GM13976 (cell line): ENCODE measurements around the gene ZNF772.
"Not testable (repeated sequence)": the region's sequence is repeated elsewhere in the genome, so short reads cannot be mapped to it uniquely, and the experiment has no call there.

Source experiments
- DNase-seq: peaks from one replicate; pipeline ENCODE4 v3.0.0; 2012; ENCODE audit warnings: low spot score
- in situ Hi-C: fragments of 300-500 bp; cut with MboI; formaldehyde crosslinking; loops from one replicate; pipeline ENCODE4 v1.12.0; 2022; ENCODE audit warnings: low sequenced_read_pairs, mixed read lengths, inconsistent platforms; ENCODE audit not compliant: unreplicated experiment
- TF ChIP-seq, protein P1 (sequence below): IDR thresholded peaks from 2 replicates; pipeline ENCODE4 v1.5.1; 2012; ENCODE audit warnings: borderline replicate concordance, mild to moderate bottlenecking; ENCODE audit not compliant: insufficient read depth; ENCODE audit errors: extremely low read depth, missing control alignments, control extremely low read depth

Gene ZNF772

DNA sequence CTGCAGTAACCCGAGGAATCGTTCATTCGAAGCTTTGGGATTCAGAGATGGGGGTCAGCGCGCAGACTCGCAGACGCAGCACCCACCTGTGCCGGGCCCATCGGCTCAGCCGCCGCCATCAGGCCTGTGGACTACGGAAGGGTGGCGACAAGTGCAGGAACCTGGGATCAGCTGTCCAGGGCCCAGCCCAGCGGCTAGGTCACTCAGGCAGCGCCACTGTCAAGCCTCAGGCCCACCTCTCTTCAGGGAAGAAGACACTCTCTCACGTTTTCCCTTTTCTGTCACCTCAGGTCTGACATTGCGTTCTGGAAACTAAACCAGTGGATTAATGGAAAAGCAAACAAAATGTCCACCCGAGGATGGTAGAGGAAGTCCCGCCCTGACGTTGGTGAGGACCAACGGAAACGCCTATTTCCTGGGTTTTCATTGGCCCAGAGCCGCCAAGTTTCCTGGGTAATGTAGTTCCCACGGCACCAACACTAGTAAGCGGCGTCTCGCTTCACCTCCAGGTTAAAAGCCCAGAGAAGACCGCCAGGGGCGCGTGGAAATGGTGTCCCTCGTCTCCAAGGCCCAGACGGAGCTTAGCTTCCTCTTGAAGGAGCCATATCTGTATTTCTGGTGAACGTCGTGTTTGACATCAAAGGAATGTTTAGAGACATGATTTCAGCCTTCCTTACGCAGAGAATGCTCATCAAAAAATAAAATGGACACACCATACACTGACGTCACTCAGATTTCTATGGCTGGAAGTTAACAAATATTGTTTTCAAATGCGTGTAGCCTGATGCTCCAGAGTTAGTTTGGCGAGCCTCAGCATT is at the start of gene ZNF772:
ZNF772 (minus strand) TSS at position 376 of the 818 bp plus-strand sequence; CDS start at position 119, 257 bp downstream.
- TF ChIP-seq, protein P1, sequence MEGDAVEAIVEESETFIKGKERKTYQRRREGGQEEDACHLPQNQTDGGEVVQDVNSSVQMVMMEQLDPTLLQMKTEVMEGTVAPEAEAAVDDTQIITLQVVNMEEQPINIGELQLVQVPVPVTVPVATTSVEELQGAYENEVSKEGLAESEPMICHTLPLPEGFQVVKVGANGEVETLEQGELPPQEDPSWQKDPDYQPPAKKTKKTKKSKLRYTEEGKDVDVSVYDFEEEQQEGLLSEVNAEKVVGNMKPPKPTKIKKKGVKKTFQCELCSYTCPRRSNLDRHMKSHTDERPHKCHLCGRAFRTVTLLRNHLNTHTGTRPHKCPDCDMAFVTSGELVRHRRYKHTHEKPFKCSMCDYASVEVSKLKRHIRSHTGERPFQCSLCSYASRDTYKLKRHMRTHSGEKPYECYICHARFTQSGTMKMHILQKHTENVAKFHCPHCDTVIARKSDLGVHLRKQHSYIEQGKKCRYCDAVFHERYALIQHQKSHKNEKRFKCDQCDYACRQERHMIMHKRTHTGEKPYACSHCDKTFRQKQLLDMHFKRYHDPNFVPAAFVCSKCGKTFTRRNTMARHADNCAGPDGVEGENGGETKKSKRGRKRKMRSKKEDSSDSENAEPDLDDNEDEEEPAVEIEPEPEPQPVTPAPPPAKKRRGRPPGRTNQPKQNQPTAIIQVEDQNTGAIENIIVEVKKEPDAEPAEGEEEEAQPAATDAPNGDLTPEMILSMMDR: peak; percentile 55
- peak; percentile 92 for DNase-seq
- in situ Hi-C loops: no loop called here

GRCh38 chr19:57518021-57518420 is 40.7 kb upstream of the ZNF772 start:
- in situ Hi-C loops, DNase-seq: not testable (repeated sequence)

GRCh38 chr19:57515255-57515654 is 37.9 kb upstream of the ZNF772 start:
- DNase-seq: no peak
- TF ChIP-seq, protein P1: no peak
- in situ Hi-C loops: no loop called here

- in situ Hi-C loops: no loop called here
- TF ChIP-seq, protein P1: no peak
- no peak for DNase-seq
These were observed 35.5 kb upstream of the ZNF772 start for GRCh38 chr19:57512845-57513244.

- DNase-seq: no peak
- in situ Hi-C loops: no loop called here
- TF ChIP-seq, protein P1: no peak
These were observed 34.1 kb upstream of the ZNF772 start for GRCh38 chr19:57511484-57511883.

GRCh38 chr19:57506163-57506562 is 28.8 kb upstream of the ZNF772 start:
- DNase-seq: no peak
- TF ChIP-seq, protein P1: no peak
- in situ Hi-C loops: no loop called here

DNA sequence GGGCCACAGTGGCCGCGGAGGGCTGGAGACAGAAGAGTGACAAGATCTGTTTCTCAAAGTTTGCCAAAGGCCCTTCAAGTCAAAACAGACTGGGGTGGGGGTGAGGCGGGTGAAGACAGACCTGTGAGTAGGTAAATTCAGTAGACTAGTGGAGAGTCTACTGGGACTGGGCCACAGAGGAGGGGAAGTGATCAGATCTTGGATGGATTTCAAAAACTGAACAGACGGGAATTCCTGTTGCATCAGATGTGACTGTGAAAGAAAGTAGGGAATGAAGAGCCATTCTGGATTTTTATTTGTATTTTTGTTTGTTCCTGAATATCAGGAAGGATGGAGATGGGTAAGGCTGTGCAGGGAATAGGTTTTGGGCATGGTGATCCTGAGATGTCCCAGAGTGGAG is 23.0 kb upstream of the ZNF772 start:
- in situ Hi-C loops, DNase-seq: not testable (repeated sequence)

DNA sequence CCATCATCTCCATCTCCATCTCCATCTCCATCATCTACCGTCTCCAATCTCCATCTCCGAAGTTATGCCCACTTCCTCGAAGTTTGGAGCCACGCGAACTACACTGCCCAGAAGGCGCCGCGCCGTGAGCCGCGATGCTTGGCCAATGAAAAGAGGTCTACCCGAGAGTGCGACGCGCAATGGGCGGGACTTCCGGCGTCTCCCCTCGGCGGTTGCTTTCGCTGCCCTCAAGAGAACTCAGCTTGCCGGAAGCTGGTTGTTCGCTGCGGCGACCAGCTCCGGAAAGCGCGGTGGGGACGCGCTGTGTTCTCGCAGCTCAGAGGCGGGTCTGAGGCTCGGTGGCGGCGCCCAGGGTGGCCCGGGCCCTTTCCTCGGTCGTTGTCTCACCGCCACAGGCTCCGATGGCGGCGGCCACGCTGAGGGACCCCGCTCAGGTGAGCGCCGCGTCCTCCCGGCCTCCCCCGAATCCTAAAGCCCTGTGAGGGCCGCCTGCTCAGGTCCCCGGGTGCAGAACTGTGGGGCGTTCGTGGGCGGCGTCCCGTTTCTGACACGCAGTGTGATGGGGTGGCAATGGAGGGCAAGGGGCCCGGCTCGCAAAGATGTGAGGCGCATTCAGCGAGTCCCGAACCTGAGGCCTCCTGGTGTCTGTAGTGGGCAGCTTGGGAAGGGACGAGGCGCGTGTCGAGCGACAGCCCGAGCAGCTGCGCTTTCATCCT is 22.5 kb upstream of the ZNF772 start, which contains the start of gene ZNF773:
ZNF773 (plus strand) TSS at position 259 of the 716 bp plus-strand sequence; CDS start at position 402, 143 bp downstream.
- peak; percentile 95 for DNase-seq
- in situ Hi-C loops: not testable (repeated sequence)

DNA sequence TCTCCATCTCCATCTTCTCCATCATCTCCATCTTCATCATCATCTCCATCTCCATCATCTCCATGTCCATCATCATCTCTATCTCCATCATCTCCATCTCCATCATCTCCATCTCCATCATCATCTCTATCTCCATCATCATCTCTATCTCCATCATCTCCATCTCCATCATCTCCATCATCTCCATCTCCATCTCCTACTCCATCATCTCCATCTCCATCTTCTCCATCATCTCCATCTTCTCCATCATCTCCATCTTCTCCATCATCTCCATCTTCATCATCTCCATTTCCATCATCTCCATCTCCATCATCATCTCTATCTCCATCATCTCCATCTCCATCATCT is 21.9 kb upstream of the ZNF772 start:
- DNase-seq, in situ Hi-C loops: not testable (repeated sequence)

DNA sequence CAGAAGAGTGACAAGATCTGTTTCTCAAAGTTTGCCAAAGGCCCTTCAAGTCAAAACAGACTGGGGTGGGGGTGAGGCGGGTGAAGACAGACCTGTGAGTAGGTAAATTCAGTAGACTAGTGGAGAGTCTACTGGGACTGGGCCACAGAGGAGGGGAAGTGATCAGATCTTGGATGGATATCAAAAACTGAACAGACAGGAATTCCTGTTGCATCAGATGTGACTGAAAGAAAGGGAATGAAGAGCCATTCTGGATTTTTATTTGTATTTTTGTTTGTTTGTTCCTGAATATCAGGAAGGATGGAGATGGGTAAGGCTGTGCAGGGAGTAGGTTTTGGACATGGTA is 10.9 kb upstream of the ZNF772 start:
- in situ Hi-C loops, DNase-seq: not testable (repeated sequence)

- in situ Hi-C loops: not testable (repeated sequence)
- DNase-seq: peak; percentile 92
These were observed 10.3 kb upstream of the ZNF772 start, which contains the start of gene ZNF419 for GRCh38 chr19:57487477-57488298. Gene ZNF419 (plus strand): TSS chr19:57487750. CDS start chr19:57487951, 201 bp downstream.
